B cell (primary cell): ENCODE results near the gene MECR. TPM values are rescaled to one million over a fixed set of nuclear protein-coding genes. Genes with fewer than 3 reads are reported as not detected.

ENCODE experiments used
- ATAC-seq: fragments of 200-7000 bp; cut with Tn5 transposase; one replicate; pipeline ENCODE4 v1.10.0; 2021; ENCODE audit warnings: low read depth, mild to moderate bottlenecking, moderate number of reproducible peaks, moderate library complexity
- CTCF ChIA-PET: fragments of 350-600 bp; sonication (Branson Sonifier 250); formaldehyde crosslinking; loops from one replicate; lab custom pipeline; 2021; ENCODE audit warnings: antibody characterized with exemption, inconsistent platforms; lab: Charles Lee
- POLR2A ChIA-PET: fragments of 350-600 bp; sonication (Branson Sonifier 250); formaldehyde crosslinking; loops from one replicate; lab custom pipeline; 2021; ENCODE audit warnings: antibody characterized with exemption; lab: Charles Lee
- DNase-seq: peaks from one replicate; pipeline ENCODE4 v3.0.0; 2013
- H2AFZ ChIP-seq: 2 replicates; pipeline ENCODE4 v1.6.1; 2012; ENCODE audit warnings: mild to moderate bottlenecking, low read depth, low read length; ENCODE audit not compliant: insufficient read depth, poor library complexity, severe bottlenecking
- H3K27ac ChIP-seq, 2 donors: 1 replicate in 1 of 2; 2 replicates in 1 of 2; pipeline ENCODE4 v1.5.1; 2012 to 2013; ENCODE audit warnings: low read length in 2 of 2, mild to moderate bottlenecking in 2 of 2, moderate library complexity in 1 of 2
- H3K27me3 ChIP-seq, 4 experiments: fragments of 200-600 bp in 1 of 4; sonication (generic) in 1 of 4; replicated peaks in 1 of 4; 1 replicate in 2 of 4; 2 replicates in 2 of 4; pipeline versions ENCODE4 v1.6.1 to v1.7.0; 2013 to 2016; ENCODE audit warnings: low read length in 3 of 4, mild to moderate bottlenecking in 2 of 4, mixed read lengths in 1 of 4, moderate library complexity in 1 of 4; ENCODE audit not compliant: insufficient read depth in 4 of 4, control insufficient read depth in 3 of 4; ENCODE audit errors: control extremely low read depth in 1 of 4
- H3K36me3 ChIP-seq, 2 experiments: replicated peaks in 1 of 2; 1 replicate in 1 of 2; 2 replicates in 1 of 2; pipeline versions ENCODE4 v1.6.1 to v1.7.1; 2013; ENCODE audit warnings: low read length in 1 of 2; ENCODE audit not compliant: insufficient read depth in 2 of 2, control insufficient read depth in 1 of 2; ENCODE audit errors: control extremely low read depth in 1 of 2, extremely low read depth in 1 of 2
- H3K4me1 ChIP-seq, 2 donors: fragments of 200-600 bp in 1 of 2; sonication (generic) in 1 of 2; 1 replicate in 1 of 2; 2 replicates in 1 of 2; pipeline versions ENCODE4 v1.5.1 to v1.6.1; 2013 to 2017; ENCODE audit warnings: low read length in 2 of 2; ENCODE audit not compliant: control insufficient read depth in 2 of 2, insufficient read depth in 2 of 2
- H3K4me2 ChIP-seq: replicated peaks from 2 replicates; pipeline ENCODE3; 2012; ENCODE audit warnings: mild to moderate bottlenecking, low read depth, low read length; ENCODE audit not compliant: poor library complexity, severe bottlenecking
- H3K4me3 ChIP-seq, 5 experiments: fragments of 200-600 bp in 1 of 5; sonication (generic) in 1 of 5; 1 replicate in 3 of 5; 2 replicates in 2 of 5; pipeline versions ENCODE4 v1.5.1 to v1.7.0; 2011 to 2016; ENCODE audit warnings: low read length in 4 of 5, mild to moderate bottlenecking in 4 of 5, low read depth in 2 of 5, control low read depth in 1 of 5, moderate library complexity in 1 of 5; ENCODE audit not compliant: insufficient read depth in 1 of 5; ENCODE audit errors: control extremely low read depth in 1 of 5, extremely low read depth in 1 of 5
- H3K79me2 ChIP-seq: fragments of 200-600 bp; sonication (generic); one replicate; pipeline ENCODE4 v1.6.0; 2016; ENCODE audit warnings: low read length; ENCODE audit not compliant: control insufficient read depth, insufficient read depth
- H3K9ac ChIP-seq: fragments of 200-600 bp; sonication (generic); 2 replicates; pipeline ENCODE4 v1.6.1; 2017; ENCODE audit warnings: mild to moderate bottlenecking, low read length, moderate library complexity
- H3K9me3 ChIP-seq, 3 donors: one replicate each; pipeline versions ENCODE4 v1.6.1 to v1.7.1; 2013; ENCODE audit warnings: low read length in 2 of 3; ENCODE audit not compliant: control insufficient read depth in 2 of 3, insufficient read depth in 1 of 3; ENCODE audit errors: control extremely low read depth in 1 of 3
- H4K20me1 ChIP-seq: 2 replicates; pipeline ENCODE4 v1.6.0; 2012; ENCODE audit warnings: mild to moderate bottlenecking, low read length; ENCODE audit not compliant: insufficient read depth, control insufficient read depth, poor library complexity, severe bottlenecking
- H3K27ac Mint-ChIP-seq: one replicate; pipeline ENCODE4 v1.8.0; 2021; ENCODE audit warnings: mixed read lengths
- H3K27me3 Mint-ChIP-seq: one replicate; pipeline ENCODE4 v1.8.0; 2021; ENCODE audit warnings: mixed read lengths
- H3K4me1 Mint-ChIP-seq: one replicate; pipeline ENCODE4 v1.8.0; 2021; ENCODE audit warnings: mixed read lengths
- H3K4me3 Mint-ChIP-seq: one replicate; pipeline ENCODE4 v1.8.0; 2021; ENCODE audit warnings: mixed read lengths
- H3K9me3 Mint-ChIP-seq: one replicate; pipeline ENCODE4 v1.8.0; 2022; ENCODE audit warnings: mixed read lengths; ENCODE audit not compliant: insufficient read depth
- CTCF ChIP-seq: fragments of 200-600 bp; IDR thresholded peaks from one replicate; pipeline ENCODE4 v1.8.0; 2022; ENCODE audit warnings: antibody characterized with exemption, mild to moderate bottlenecking
- EZH2 ChIP-seq: IDR thresholded peaks from 2 replicates; pipeline ENCODE4 v1.6.1; 2012; ENCODE audit warnings: borderline replicate concordance, low read depth, mild to moderate bottlenecking, moderate library complexity, low read length; ENCODE audit not compliant: insufficient read depth, poor library complexity, severe bottlenecking
- WGBS: methylation state at CpG from one replicate; pipeline ENCODE4 v1.1.5; 2013; ENCODE audit warnings: missing lambda C conversion rate; ENCODE audit not compliant: insufficient coverage; 5-methylcytosine and 5-hydroxymethylcytosine counted together
- intact Hi-C: fragments of 100-400 bp; cut with micrococcal nuclease; formaldehyde crosslinking; loops from one replicate; pipeline ENCODE4 v1.10.0; 2022
- polyA plus RNA-seq: library from polyadenylated mRNA; depleted of rRNA; stranded (reverse); fragments of >200 nt; gene quantifications from 2 replicates; pipeline ENCODE4 v1.2.3, GENCODE V29; 2012
- total RNA-seq, 2 donors: library from RNA; stranded (reverse); fragments of 120-200 nt in 1 of 2; gene quantifications; 1 replicate in 1 of 2; 2 replicates in 1 of 2; pipeline versions ENCODE4 v1.2.3 to v1.2.4, GENCODE V29; 2013 to 2022

Gene MECR
- total and polyA plus RNA-seq, 2 donors (not counting 1 experiment from before 2014, with no cell fraction given), result 15.9 to 16.2 TPM

GRCh38 chr1:29249951-29250581 lies 19.3 kb upstream of the MECR start:
- Histone ChIP-seq H3K9me3 (no peaks in the 10 kb centered on the region), H2AFZ (no peak overlapping the region), H3K9ac (no peak overlapping the region), H3K4me2 (no peak overlapping the region), H3K36me3 (no peaks in the 10 kb centered on the region), H3K4me1 (no peaks in the 10 kb centered on the region), H3K27me3 (peaks cover 0 to 3% (median 0%) of the 10 kb centered on the region in 4 experiments), H3K4me3 (no peak overlapping the region), H4K20me1 (no peaks in the 10 kb centered on the region), H3K27ac (no peak overlapping the region), H3K79me2 (no peaks in the 10 kb centered on the region)
- intact Hi-C loops, result no loop called here
- Mint-ChIP-seq H3K27me3 (peaks cover 21% of the 10 kb centered on the region), H3K4me3 (no peak overlapping the region), H3K27ac (no peak overlapping the region), H3K9me3 (no peaks in the 10 kb centered on the region), H3K4me1 (no peaks in the 10 kb centered on the region)
- ChIA-PET POLR2A (no interaction called here), CTCF (no interaction called here)
- WGBS, result 92% methylated on average over 1 of the region's 2 CpGs
- ATAC-seq (no peak), DNase-seq (no peak)
- TF ChIP-seq EZH2 (no peak), CTCF (no peak)

GRCh38 chr1:29249170-29249691 lies 18.5 kb upstream of the MECR start:
- no peak for ATAC-seq
- Histone ChIP-seq H3K4me1 (no peaks in the 10 kb centered on the region), H4K20me1 (no peaks in the 10 kb centered on the region), H3K4me3 (no peak overlapping the region), H3K79me2 (no peaks in the 10 kb centered on the region), H2AFZ (no peak overlapping the region), H3K9ac (no peak overlapping the region), H3K27me3 (peaks cover 0 to 3% (median 0%) of the 10 kb centered on the region in 4 experiments), H3K36me3 (no peaks in the 10 kb centered on the region), H3K27ac (no peak overlapping the region), H3K4me2 (no peak overlapping the region), H3K9me3 (no peaks in the 10 kb centered on the region)
- CTCF ChIA-PET, result no interaction called here
- Mint-ChIP-seq H3K4me1 (no peaks in the 10 kb centered on the region), H3K4me3 (no peak overlapping the region), H3K9me3 (no peaks in the 10 kb centered on the region), H3K27ac (no peak overlapping the region), H3K27me3 (peaks cover 17% of the 10 kb centered on the region)
- intact Hi-C loops, result no loop called here
- TF ChIP-seq CTCF (no peak), EZH2 (no peak)
- WGBS, result 67% methylated on average over 5 of the region's 8 CpGs
- no peak for DNase-seq
- POLR2A ChIA-PET, result no interaction called here
